HFF-Myc (cell line): ENCODE data around the gene CNPPD1.

Experiments
- DNase-seq: peaks from one replicate; pipeline ENCODE4 v3.0.0-alpha.2; 2011; ENCODE audit warnings: low read depth; ENCODE audit errors: extremely low read depth
- H3K4me3 ChIP-seq: replicated peaks from 2 replicates; pipeline ENCODE4 v1.5.1; 2011; ENCODE audit warnings: low read depth, mild to moderate bottlenecking, control low read depth, low read length
- TF ChIP-seq, protein P1 (sequence below): IDR thresholded peaks from 2 replicates; pipeline ENCODE4 v1.5.1; 2012; ENCODE audit warnings: mild to moderate bottlenecking, low read depth, low read length, control low read depth; ENCODE audit errors: missing control alignments

Gene CNPPD1

DNA sequence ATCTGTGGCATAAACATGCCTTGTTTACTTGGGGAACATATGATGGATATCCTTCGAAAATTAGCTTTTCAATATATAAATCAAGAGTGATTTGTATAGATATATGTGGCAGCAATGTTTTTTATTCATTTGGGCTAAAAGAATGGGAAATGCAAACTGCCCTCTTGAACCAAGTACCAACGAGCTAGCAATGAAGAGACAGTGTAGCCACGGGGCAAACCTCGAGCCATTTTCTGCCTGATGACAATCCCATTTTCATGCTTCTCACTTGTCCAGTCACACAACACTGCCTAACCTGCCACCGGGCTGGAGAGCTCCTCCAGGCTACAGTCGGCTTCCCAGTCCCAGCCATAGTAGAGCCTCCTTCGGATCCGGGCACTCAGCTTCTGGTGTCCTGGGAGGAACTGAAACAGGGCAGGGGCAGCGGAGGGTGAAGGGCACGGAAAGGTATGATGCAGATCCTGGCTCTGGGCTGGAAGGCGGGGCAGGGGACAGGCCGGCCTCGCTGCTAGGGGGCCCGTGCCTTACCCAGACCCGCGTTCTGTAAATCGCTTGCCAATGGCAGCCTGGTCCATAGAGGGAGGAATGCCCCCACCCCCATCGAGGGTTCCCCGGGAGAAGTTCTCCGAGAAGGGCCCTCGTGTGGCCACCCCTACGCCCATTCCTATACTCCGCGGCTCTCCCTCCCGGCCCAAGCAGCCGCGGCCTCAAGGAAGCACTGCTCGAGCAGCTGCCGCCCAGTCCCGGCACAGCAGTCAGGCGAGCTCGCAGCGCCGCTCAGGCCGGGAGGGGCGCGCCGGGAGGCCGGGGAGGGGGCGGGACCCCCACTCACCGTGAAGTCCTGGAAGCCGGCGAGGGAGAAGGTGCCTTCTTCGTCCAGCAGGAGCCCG, 552 bp downstream of the CNPPD1 start:
- peak overlapping the region; percentile 78 for H3K4me3 ChIP-seq
- TF ChIP-seq, protein P1, sequence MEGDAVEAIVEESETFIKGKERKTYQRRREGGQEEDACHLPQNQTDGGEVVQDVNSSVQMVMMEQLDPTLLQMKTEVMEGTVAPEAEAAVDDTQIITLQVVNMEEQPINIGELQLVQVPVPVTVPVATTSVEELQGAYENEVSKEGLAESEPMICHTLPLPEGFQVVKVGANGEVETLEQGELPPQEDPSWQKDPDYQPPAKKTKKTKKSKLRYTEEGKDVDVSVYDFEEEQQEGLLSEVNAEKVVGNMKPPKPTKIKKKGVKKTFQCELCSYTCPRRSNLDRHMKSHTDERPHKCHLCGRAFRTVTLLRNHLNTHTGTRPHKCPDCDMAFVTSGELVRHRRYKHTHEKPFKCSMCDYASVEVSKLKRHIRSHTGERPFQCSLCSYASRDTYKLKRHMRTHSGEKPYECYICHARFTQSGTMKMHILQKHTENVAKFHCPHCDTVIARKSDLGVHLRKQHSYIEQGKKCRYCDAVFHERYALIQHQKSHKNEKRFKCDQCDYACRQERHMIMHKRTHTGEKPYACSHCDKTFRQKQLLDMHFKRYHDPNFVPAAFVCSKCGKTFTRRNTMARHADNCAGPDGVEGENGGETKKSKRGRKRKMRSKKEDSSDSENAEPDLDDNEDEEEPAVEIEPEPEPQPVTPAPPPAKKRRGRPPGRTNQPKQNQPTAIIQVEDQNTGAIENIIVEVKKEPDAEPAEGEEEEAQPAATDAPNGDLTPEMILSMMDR, result no peak
- no peak for DNase-seq

DNA sequence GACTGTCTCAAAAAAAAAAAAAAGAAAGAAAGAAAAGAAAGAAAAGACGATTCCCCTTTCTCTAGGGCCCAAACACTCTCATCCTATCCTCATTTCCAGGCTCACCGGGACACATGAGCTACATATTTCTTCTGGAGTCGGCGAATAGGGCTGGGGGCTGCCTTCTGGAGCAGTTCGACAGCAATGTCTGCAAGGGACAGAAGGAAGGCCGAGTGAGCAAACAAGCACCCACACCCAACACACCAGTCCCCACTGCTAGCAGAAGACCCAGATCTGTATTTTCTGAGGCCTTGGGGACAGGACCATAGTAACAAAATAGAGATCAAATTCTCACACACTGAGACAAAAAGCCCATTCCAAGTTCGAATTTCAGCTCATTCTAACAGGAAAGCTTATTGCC, 1.2 kb downstream of the CNPPD1 start:
- DNase-seq, result no peak
- peak overlapping the region; percentile 78 for H3K4me3 ChIP-seq
- TF ChIP-seq, protein P1, result no peak

DNA sequence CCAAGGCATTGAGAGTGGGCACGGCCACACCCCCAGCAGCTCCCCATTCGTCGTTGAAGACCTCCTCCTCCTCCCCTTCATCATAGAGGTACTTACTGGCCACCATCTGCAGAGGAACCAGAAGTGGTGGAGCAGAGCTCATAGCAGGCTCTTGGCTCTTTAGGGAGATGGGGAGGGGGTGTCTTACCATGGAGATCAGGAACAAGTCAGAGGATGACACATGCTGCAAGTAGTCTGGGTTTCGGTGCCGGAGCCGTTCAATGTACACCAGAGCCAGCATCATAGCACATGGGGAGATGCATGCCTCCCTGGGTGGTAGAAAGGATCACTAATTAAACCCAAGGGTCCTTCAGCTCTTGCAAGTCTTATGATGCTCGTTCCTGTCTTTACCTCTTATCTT, 1.9 kb downstream of the CNPPD1 start:
- DNase-seq, result no peak
- TF ChIP-seq, protein P1, result no peak
- H3K4me3 ChIP-seq, result no peak overlapping the region

DNA sequence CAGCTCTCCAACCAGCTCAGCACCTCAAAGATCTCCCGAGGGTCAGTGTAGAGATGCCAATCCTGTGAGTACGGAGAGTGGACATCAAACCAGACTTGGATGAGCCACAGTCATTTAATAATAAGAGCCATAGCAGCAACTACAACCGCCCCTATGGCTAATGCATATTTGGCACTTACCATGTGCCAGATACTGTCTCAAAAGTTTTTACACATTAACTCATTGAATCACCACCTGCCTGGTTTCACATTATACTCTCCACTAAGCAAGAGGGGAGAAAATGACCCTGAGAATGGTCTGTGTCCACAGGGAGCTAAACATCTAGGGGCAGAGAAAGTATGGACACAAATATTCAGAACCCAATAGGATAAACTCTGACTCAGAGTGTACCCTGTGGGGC, 2.6 kb downstream of the CNPPD1 start:
- no peak for DNase-seq
- H3K4me3 ChIP-seq, result no peak overlapping the region
- TF ChIP-seq, protein P1, result no peak

DNA sequence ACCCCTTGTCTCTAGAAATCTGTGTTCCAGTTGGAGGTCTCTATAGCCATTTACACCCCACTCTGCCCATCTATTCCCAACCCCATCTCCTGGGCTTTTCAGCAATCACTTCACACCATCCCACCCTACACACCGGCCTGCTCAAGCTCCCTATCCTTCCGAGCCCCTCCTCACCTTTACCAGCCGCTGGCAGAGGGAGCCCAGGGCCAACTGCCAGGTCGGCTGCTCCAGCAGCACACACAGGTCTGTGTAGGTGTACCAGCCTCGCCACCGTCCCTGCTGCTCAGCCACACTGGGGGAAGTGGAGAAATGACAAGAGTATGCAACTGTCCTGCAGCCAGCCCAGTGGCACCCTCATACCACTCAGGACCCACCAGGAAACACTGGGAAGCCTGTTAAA, 3.5 kb downstream of the CNPPD1 start:
- no peak for DNase-seq
- no peak overlapping the region for H3K4me3 ChIP-seq
- TF ChIP-seq, protein P1, result no peak

DNA sequence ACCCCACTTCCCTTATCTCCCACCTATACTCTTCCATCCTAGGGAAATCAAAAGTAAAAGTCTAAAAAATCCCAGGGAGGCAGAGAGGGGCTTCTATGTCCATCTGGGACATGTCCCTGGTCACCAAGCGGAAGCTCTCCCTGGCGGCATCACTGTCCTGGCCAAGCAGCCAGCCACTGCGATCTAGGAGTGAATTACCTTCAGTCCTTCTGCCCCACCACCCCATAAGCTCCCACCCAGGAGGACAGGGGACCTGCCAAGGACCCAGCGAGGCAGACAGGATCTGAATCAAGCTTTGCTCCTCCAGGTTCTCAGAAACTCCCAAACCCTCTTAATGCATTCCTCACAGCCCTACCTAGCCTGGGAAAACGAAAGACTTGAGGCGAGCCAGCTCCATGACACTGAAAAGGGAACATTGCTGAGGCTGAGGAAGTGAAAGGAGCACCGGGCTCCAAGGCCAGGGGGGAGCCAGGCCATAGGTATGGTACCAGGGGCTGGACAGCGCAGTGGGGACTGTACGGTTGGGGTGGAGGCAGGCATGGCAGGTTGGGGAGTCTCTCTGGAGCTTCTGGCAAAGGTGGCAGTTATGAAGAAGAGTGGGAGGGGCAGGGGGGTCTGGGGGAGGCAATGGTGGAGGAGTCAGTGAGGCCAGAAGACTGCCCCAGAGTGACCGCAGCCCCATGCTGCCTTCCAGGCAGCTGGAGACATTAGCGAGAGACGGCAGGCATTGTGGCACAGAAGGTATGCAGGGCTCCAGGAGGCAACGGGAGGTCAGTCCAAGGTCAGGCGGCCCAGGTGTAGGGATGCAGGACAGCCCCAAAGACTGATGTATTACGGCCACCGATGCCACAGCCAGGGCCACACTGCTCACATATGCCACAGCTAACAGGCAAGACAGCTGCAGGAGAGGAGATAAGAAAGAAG, 4.2 kb downstream of the CNPPD1 start:
- TF ChIP-seq, protein P1, result no peak
- DNase-seq, result no peak
- no peak overlapping the region for H3K4me3 ChIP-seq
